Measurements from ENCODE around the gene PRKAR1B.

Gene PRKAR1B

GRCh38 chr7:510782-511281, 216.2 kb downstream of the PRKAR1B start:
- no peak overlapping the region for H4K8ac ChIP-seq (ENCODE audit: low read length)
- H3K4me1 ChIP-seq (ENCODE audit: control insufficient read depth, insufficient read depth, low read depth, low read length) = peaks cover 28% of the 10 kb centered on the region
- H2BK5ac ChIP-seq (ENCODE audit: low read depth, low read length, poor library complexity, severe bottlenecking) = no peak overlapping the region
- H3K9ac ChIP-seq (ENCODE audit: low read length) = no peak overlapping the region
- H3K4me2 ChIP-seq (ENCODE audit: low read length, poor library complexity, severe bottlenecking) = no peak overlapping the region
- 89% methylated on average over 25 of the region's 25 CpGs for WGBS
- no peak overlapping the region for H2AFZ ChIP-seq (ENCODE audit: low read depth, low read length)
- no peak overlapping the region for H4K91ac ChIP-seq (ENCODE audit: low read length)
- H3K36me3 ChIP-seq (ENCODE audit: control insufficient read depth in 1 of 2, insufficient read depth in 2 of 2, low read depth in 1 of 2, low read length in 2 of 2) = peaks cover 0 to 72% of the 10 kb centered on the region in 2 experiments
- H2BK12ac ChIP-seq (ENCODE audit: low read length in 2 of 2) = no peak overlapping the region
- no peaks in the 10 kb centered on the region for H3K9me3 ChIP-seq (ENCODE audit: control insufficient read depth, low read length)
- no peak for DNase-seq
- no peak overlapping the region for H2BK120ac ChIP-seq (ENCODE audit: low read depth, low read length)
- H3K27ac ChIP-seq (ENCODE audit: low read length, poor library complexity, severe bottlenecking) = no peak overlapping the region
- peaks cover 45% of the 10 kb centered on the region for H3K79me1 ChIP-seq (replicated peaks; ENCODE audit: low read length, poor library complexity, severe bottlenecking)
- H3K14ac ChIP-seq (ENCODE audit: low read length in 2 of 2) = no peak overlapping the region
- no peak overlapping the region for H3K23ac ChIP-seq (ENCODE audit: low read length in 2 of 2)
- H2BK15ac ChIP-seq (ENCODE audit: low read depth, poor library complexity, severe bottlenecking) = no peak overlapping the region
- H3K27me3 ChIP-seq (ENCODE audit: control insufficient read depth in 1 of 2, insufficient read depth in 1 of 2, low read length in 2 of 2) = no peaks in the 10 kb centered on the region
- no peak overlapping the region for H2AK5ac ChIP-seq (ENCODE audit: low read length, severe bottlenecking)
- no peak overlapping the region for H3K4ac ChIP-seq (ENCODE audit: low read depth in 1 of 2, low read length in 2 of 2)
- H3K4me3 ChIP-seq (ENCODE audit: insufficient read depth in 1 of 2, low read depth in 1 of 2, low read length in 2 of 2) = no peak overlapping the region
- no peak overlapping the region for H3K18ac ChIP-seq (ENCODE audit: low read depth in 1 of 2, low read length in 2 of 2)

GRCh38 chr7:510131-510481, 217.0 kb downstream of the PRKAR1B start:
- no peak overlapping the region for H3K4me2 ChIP-seq (ENCODE audit: low read length, poor library complexity, severe bottlenecking)
- H2AFZ ChIP-seq (ENCODE audit: low read depth, low read length) = no peak overlapping the region
- no peak overlapping the region for H2BK5ac ChIP-seq (ENCODE audit: low read depth, low read length, poor library complexity, severe bottlenecking)
- H3K9ac ChIP-seq (ENCODE audit: low read length) = no peak overlapping the region
- no peak overlapping the region for H3K4ac ChIP-seq (ENCODE audit: low read depth in 1 of 2, low read length in 2 of 2)
- H3K4me1 ChIP-seq (ENCODE audit: control insufficient read depth, insufficient read depth, low read depth, low read length) = peaks cover 21% of the 10 kb centered on the region
- no peak overlapping the region for H2BK15ac ChIP-seq (ENCODE audit: low read depth, poor library complexity, severe bottlenecking)
- H3K9me3 ChIP-seq (ENCODE audit: control insufficient read depth, low read length) = no peaks in the 10 kb centered on the region
- H2BK120ac ChIP-seq (ENCODE audit: low read depth, low read length) = no peak overlapping the region
- peaks cover 0 to 72% of the 10 kb centered on the region in 2 experiments for H3K36me3 ChIP-seq (ENCODE audit: control insufficient read depth in 1 of 2, insufficient read depth in 2 of 2, low read depth in 1 of 2, low read length in 2 of 2)
- no peak overlapping the region for H3K14ac ChIP-seq (ENCODE audit: low read length in 2 of 2)
- no peak overlapping the region for H2BK12ac ChIP-seq (ENCODE audit: low read length in 2 of 2)
- no peak overlapping the region for H3K27ac ChIP-seq (ENCODE audit: low read length, poor library complexity, severe bottlenecking)
- WGBS = 96% methylated on average over 17 of the region's 17 CpGs
- H3K27me3 ChIP-seq (ENCODE audit: control insufficient read depth in 1 of 2, insufficient read depth in 1 of 2, low read length in 2 of 2) = no peaks in the 10 kb centered on the region
- no peak overlapping the region for H3K23ac ChIP-seq (ENCODE audit: low read length in 2 of 2)
- no peak overlapping the region for H4K91ac ChIP-seq (ENCODE audit: low read length)
- H3K79me1 ChIP-seq (replicated peaks; ENCODE audit: low read length, poor library complexity, severe bottlenecking) = peaks cover 44% of the 10 kb centered on the region
- H3K4me3 ChIP-seq (ENCODE audit: insufficient read depth in 1 of 2, low read depth in 1 of 2, low read length in 2 of 2) = no peak overlapping the region
- no peak overlapping the region for H3K18ac ChIP-seq (ENCODE audit: low read depth in 1 of 2, low read length in 2 of 2)
- H4K8ac ChIP-seq (ENCODE audit: low read length) = no peak overlapping the region
- no peak overlapping the region for H2AK5ac ChIP-seq (ENCODE audit: low read length, severe bottlenecking)
- DNase-seq = no peak

GRCh38 chr7:509426-510130, 217.5 kb downstream of the PRKAR1B start:
- peaks cover 18% of the 10 kb centered on the region for H3K4me1 ChIP-seq (ENCODE audit: control insufficient read depth, insufficient read depth, low read depth, low read length)
- no peak overlapping the region for H3K27ac ChIP-seq (ENCODE audit: low read length, poor library complexity, severe bottlenecking)
- H2AK5ac ChIP-seq (ENCODE audit: low read length, severe bottlenecking) = no peak overlapping the region
- H3K18ac ChIP-seq (ENCODE audit: low read depth in 1 of 2, low read length in 2 of 2) = no peak overlapping the region
- H2AFZ ChIP-seq (ENCODE audit: low read depth, low read length) = no peak overlapping the region
- H2BK120ac ChIP-seq (ENCODE audit: low read depth, low read length) = no peak overlapping the region
- H3K27me3 ChIP-seq (ENCODE audit: control insufficient read depth in 1 of 2, insufficient read depth in 1 of 2, low read length in 2 of 2) = no peaks in the 10 kb centered on the region
- H4K8ac ChIP-seq (ENCODE audit: low read length) = no peak overlapping the region
- H3K4me3 ChIP-seq (ENCODE audit: insufficient read depth in 1 of 2, low read depth in 1 of 2, low read length in 2 of 2) = no peak overlapping the region
- no peak overlapping the region for H2BK12ac ChIP-seq (ENCODE audit: low read length in 2 of 2)
- no peak overlapping the region for H4K91ac ChIP-seq (ENCODE audit: low read length)
- H3K79me1 ChIP-seq (replicated peaks; ENCODE audit: low read length, poor library complexity, severe bottlenecking) = peaks cover 43% of the 10 kb centered on the region
- H3K4me2 ChIP-seq (ENCODE audit: low read length, poor library complexity, severe bottlenecking) = no peak overlapping the region
- no peak for DNase-seq
- no peaks in the 10 kb centered on the region for H3K9me3 ChIP-seq (ENCODE audit: control insufficient read depth, low read length)
- no peak overlapping the region for H3K9ac ChIP-seq (ENCODE audit: low read length)
- 91% methylated on average over 20 of the region's 20 CpGs for WGBS
- H2BK5ac ChIP-seq (ENCODE audit: low read depth, low read length, poor library complexity, severe bottlenecking) = no peak overlapping the region
- H3K36me3 ChIP-seq (ENCODE audit: control insufficient read depth in 1 of 2, insufficient read depth in 2 of 2, low read depth in 1 of 2, low read length in 2 of 2) = peaks cover 0 to 66% of the 10 kb centered on the region in 2 experiments
- no peak overlapping the region for H3K14ac ChIP-seq (ENCODE audit: low read length in 2 of 2)
- no peak overlapping the region for H3K23ac ChIP-seq (ENCODE audit: low read length in 2 of 2)
- H2BK15ac ChIP-seq (ENCODE audit: low read depth, poor library complexity, severe bottlenecking) = no peak overlapping the region
- no peak overlapping the region for H3K4ac ChIP-seq (ENCODE audit: low read depth in 1 of 2, low read length in 2 of 2)

GRCh38 chr7:508461-509170, 218.5 kb downstream of the PRKAR1B start:
- Histone ChIP-seq H3K27me3 (ENCODE audit: control insufficient read depth in 1 of 2, insufficient read depth in 1 of 2, low read length in 2 of 2) (no peaks in the 10 kb centered on the region), H3K36me3 (ENCODE audit: control insufficient read depth in 1 of 2, insufficient read depth in 2 of 2, low read depth in 1 of 2, low read length in 2 of 2) (peaks cover 0 to 66% of the 10 kb centered on the region in 2 experiments), H4K8ac (ENCODE audit: low read length) (no peak overlapping the region), H2AK5ac (ENCODE audit: low read length, severe bottlenecking) (no peak overlapping the region), H3K4me2 (ENCODE audit: low read length, poor library complexity, severe bottlenecking) (no peak overlapping the region), H2BK5ac (ENCODE audit: low read depth, low read length, poor library complexity, severe bottlenecking) (no peak overlapping the region), H2BK120ac (ENCODE audit: low read depth, low read length) (no peak overlapping the region), H2AFZ (ENCODE audit: low read depth, low read length) (no peak overlapping the region), H3K4me1 (ENCODE audit: control insufficient read depth, insufficient read depth, low read depth, low read length) (peaks cover 22% of the 10 kb centered on the region), H2BK15ac (ENCODE audit: low read depth, poor library complexity, severe bottlenecking) (no peak overlapping the region), H3K18ac (ENCODE audit: low read depth in 1 of 2, low read length in 2 of 2) (no peak overlapping the region), H3K79me1 (replicated peaks; ENCODE audit: low read length, poor library complexity, severe bottlenecking) (peaks cover 48% of the 10 kb centered on the region), H3K14ac (ENCODE audit: low read length in 2 of 2) (no peak overlapping the region), H3K4me3 (ENCODE audit: insufficient read depth in 1 of 2, low read depth in 1 of 2, low read length in 2 of 2) (no peak overlapping the region), H3K9me3 (ENCODE audit: control insufficient read depth, low read length) (no peaks in the 10 kb centered on the region), H3K27ac (ENCODE audit: low read length, poor library complexity, severe bottlenecking) (no peak overlapping the region), H2BK12ac (ENCODE audit: low read length in 2 of 2) (no peak overlapping the region), H3K4ac (ENCODE audit: low read depth in 1 of 2, low read length in 2 of 2) (no peak overlapping the region), H3K23ac (ENCODE audit: low read length in 2 of 2) (no peak overlapping the region), H4K91ac (ENCODE audit: low read length) (no peak overlapping the region), H3K9ac (ENCODE audit: low read length) (no peak overlapping the region)
- WGBS = 97% methylated on average over 12 of the region's 12 CpGs
- no peak for DNase-seq
